ENCODE data around the gene LGR5. TPM values are rescaled to one million over a fixed set of nuclear protein-coding genes. Genes with fewer than 3 reads are reported as not detected.

The LGR5 gene
- total RNA-seq, 1 donor, result under 0.01 TPM

GRCh38 chr12:71556875-71557274, 117.3 kb downstream of the LGR5 start:
- peaks cover 6% of the 10 kb centered on the region for H3K4me1 ChIP-seq (ENCODE audit: insufficient read depth, low read length)
- no peaks in the 10 kb centered on the region for H3K79me2 ChIP-seq (ENCODE audit: insufficient read depth, low read length)
- no peak overlapping the region for H3K4me2 ChIP-seq (ENCODE audit: insufficient read depth, low read length)
- peak; percentile 32 for DNase-seq (ENCODE audit: insufficient read length, low spot score, missing footprints)
- H3K36me3 ChIP-seq (ENCODE audit: insufficient read depth, low read length), result no peaks in the 10 kb centered on the region
- H3K27me3 ChIP-seq (ENCODE audit: insufficient read depth, low read length), result no peaks in the 10 kb centered on the region
- no peak overlapping the region for H3K4me3 ChIP-seq (ENCODE audit: insufficient read depth, low read length)
- TF ChIP-seq CTCF (IDR thresholded peaks at IDR 0.05; ENCODE audit: extremely low read depth, low read depth, low read length), result no peak
- H3K27ac ChIP-seq (ENCODE audit: low read depth, low read length), result no peak overlapping the region
- H4K20me1 ChIP-seq (ENCODE audit: insufficient read depth, low read length), result no peaks in the 10 kb centered on the region
- no peak overlapping the region for H2AFZ ChIP-seq (ENCODE audit: low read length)
- no peaks in the 10 kb centered on the region for H3K9me3 ChIP-seq (ENCODE audit: low read depth, low read length)

- H3K27ac ChIP-seq (ENCODE audit: low read depth, low read length), result no peak overlapping the region
- peaks cover 6% of the 10 kb centered on the region for H3K4me1 ChIP-seq (ENCODE audit: insufficient read depth, low read length)
- no peaks in the 10 kb centered on the region for H3K79me2 ChIP-seq (ENCODE audit: insufficient read depth, low read length)
- no peaks in the 10 kb centered on the region for H3K9me3 ChIP-seq (ENCODE audit: low read depth, low read length)
- no peak overlapping the region for H3K4me3 ChIP-seq (ENCODE audit: insufficient read depth, low read length)
- H3K36me3 ChIP-seq (ENCODE audit: insufficient read depth, low read length), result no peaks in the 10 kb centered on the region
- no peak overlapping the region for H2AFZ ChIP-seq (ENCODE audit: low read length)
- no peak for TF ChIP-seq CTCF (IDR thresholded peaks at IDR 0.05; ENCODE audit: extremely low read depth, low read depth, low read length)
- no peaks in the 10 kb centered on the region for H3K27me3 ChIP-seq (ENCODE audit: insufficient read depth, low read length)
- no peak overlapping the region for H3K4me2 ChIP-seq (ENCODE audit: insufficient read depth, low read length)
- DNase-seq (ENCODE audit: insufficient read length, low spot score, missing footprints), result no peak
- H4K20me1 ChIP-seq (ENCODE audit: insufficient read depth, low read length), result no peaks in the 10 kb centered on the region
Measured at GRCh38 chr12:71558445-71558844, 118.8 kb downstream of the LGR5 start.

- no peak for TF ChIP-seq CTCF (IDR thresholded peaks at IDR 0.05; ENCODE audit: extremely low read depth, low read depth, low read length)
- H3K9me3 ChIP-seq (ENCODE audit: low read depth, low read length), result no peaks in the 10 kb centered on the region
- H3K4me2 ChIP-seq (ENCODE audit: insufficient read depth, low read length), result no peak overlapping the region
- no peaks in the 10 kb centered on the region for H3K27me3 ChIP-seq (ENCODE audit: insufficient read depth, low read length)
- no peaks in the 10 kb centered on the region for H4K20me1 ChIP-seq (ENCODE audit: insufficient read depth, low read length)
- no peaks in the 10 kb centered on the region for H3K4me1 ChIP-seq (ENCODE audit: insufficient read depth, low read length)
- no peaks in the 10 kb centered on the region for H3K36me3 ChIP-seq (ENCODE audit: insufficient read depth, low read length)
- no peak for DNase-seq (ENCODE audit: insufficient read length, low spot score, missing footprints)
- H3K27ac ChIP-seq (ENCODE audit: low read depth, low read length), result no peak overlapping the region
- no peaks in the 10 kb centered on the region for H3K79me2 ChIP-seq (ENCODE audit: insufficient read depth, low read length)
- no peak overlapping the region for H3K4me3 ChIP-seq (ENCODE audit: insufficient read depth, low read length)
- H2AFZ ChIP-seq (ENCODE audit: low read length), result no peak overlapping the region
Measured at GRCh38 chr12:71562676-71563595, 123.3 kb downstream of the LGR5 start.

GRCh38 chr12:71565535-71565934, 125.9 kb downstream of the LGR5 start:
- Histone ChIP-seq H3K4me2 (ENCODE audit: insufficient read depth, low read length) (no peak overlapping the region), H3K36me3 (ENCODE audit: insufficient read depth, low read length) (no peaks in the 10 kb centered on the region), H3K9me3 (ENCODE audit: low read depth, low read length) (no peaks in the 10 kb centered on the region), H3K27me3 (ENCODE audit: insufficient read depth, low read length) (no peaks in the 10 kb centered on the region), H3K4me1 (ENCODE audit: insufficient read depth, low read length) (no peaks in the 10 kb centered on the region), H4K20me1 (ENCODE audit: insufficient read depth, low read length) (no peaks in the 10 kb centered on the region), H3K4me3 (ENCODE audit: insufficient read depth, low read length) (no peak overlapping the region), H3K27ac (ENCODE audit: low read depth, low read length) (no peak overlapping the region), H2AFZ (ENCODE audit: low read length) (no peak overlapping the region), H3K79me2 (ENCODE audit: insufficient read depth, low read length) (no peaks in the 10 kb centered on the region)
- no peak for DNase-seq (ENCODE audit: insufficient read length, low spot score, missing footprints)
- TF ChIP-seq CTCF (IDR thresholded peaks at IDR 0.05; ENCODE audit: extremely low read depth, low read depth, low read length), result no peak
